Parathyroid adenoma (tissue), 2 donors: ENCODE measurements around the gene VAT1L.

Source experiments
- H2AFZ ChIP-seq: fragments of 300-600 bp; sonication (generic); one replicate; pipeline ENCODE4 v1.7.0; 2017; ENCODE audit warnings: antibody characterized with exemption, mild to moderate bottlenecking
- H3K27ac ChIP-seq: fragments of 300-600 bp; sonication (generic); one replicate; pipeline ENCODE4 v1.7.0; 2017
- H3K27me3 ChIP-seq: fragments of 300-600 bp; sonication (generic); one replicate; pipeline ENCODE4 v1.7.0; 2017; ENCODE audit warnings: low read length; ENCODE audit not compliant: control insufficient read depth, insufficient read depth
- H3K36me3 ChIP-seq: fragments of 300-600 bp; sonication (generic); one replicate; pipeline ENCODE4 v1.7.0; 2017; ENCODE audit warnings: low read length; ENCODE audit not compliant: control insufficient read depth, insufficient read depth
- H3K4me1 ChIP-seq: fragments of 300-600 bp; sonication (generic); one replicate; pipeline ENCODE4 v1.7.0; 2017; ENCODE audit warnings: control low read depth
- H3K4me2 ChIP-seq: fragments of 300-600 bp; sonication (generic); one replicate; pipeline ENCODE4 v1.7.0; 2017; ENCODE audit warnings: low read length
- H3K4me3 ChIP-seq: fragments of 300-600 bp; sonication (generic); one replicate; pipeline ENCODE4 v1.7.0; 2017; ENCODE audit warnings: low read depth, low read length
- H3K79me2 ChIP-seq: fragments of 300-600 bp; sonication (generic); one replicate; pipeline ENCODE4 v1.7.0; 2017; ENCODE audit warnings: control low read depth
- H3K9ac ChIP-seq: fragments of 300-600 bp; sonication (generic); one replicate; pipeline ENCODE4 v1.7.0; 2017; ENCODE audit warnings: mild to moderate bottlenecking
- H3K9me3 ChIP-seq: fragments of 300-600 bp; sonication (generic); one replicate; pipeline ENCODE4 v1.7.0; 2017; ENCODE audit warnings: low read length; ENCODE audit not compliant: control insufficient read depth
- TF ChIP-seq, protein P1 (sequence below): fragments of 300-600 bp; sonication (generic); IDR thresholded peaks from one replicate; pipeline ENCODE4 v1.7.0; 2017; ENCODE audit warnings: antibody characterized with exemption, mild to moderate bottlenecking
- donor health status: primary hyperparathyroidism.

VAT1L gene

DNA sequence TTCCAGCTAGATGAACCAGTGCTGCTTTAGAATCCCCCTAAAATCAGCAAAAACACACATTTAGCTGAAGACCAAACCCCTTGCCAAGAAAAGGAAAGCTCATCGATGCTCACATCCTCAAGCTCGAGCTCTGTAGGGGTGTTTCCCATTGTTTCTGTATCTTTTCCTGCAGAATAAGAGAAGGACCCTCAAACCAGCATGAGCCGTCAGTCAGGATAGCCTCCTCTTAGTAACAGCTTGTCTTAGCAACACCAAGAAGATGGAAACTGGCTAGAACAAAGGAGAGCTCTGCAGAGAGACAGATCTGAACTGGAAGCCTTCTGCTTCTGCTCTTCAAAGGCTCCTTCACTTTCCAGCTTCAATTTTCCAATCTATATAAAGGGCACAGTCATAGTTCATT, 32.0 kb downstream of the VAT1L start:
- Histone ChIP-seq H3K4me1 (no peaks in the 10 kb centered on the region), H3K36me3 (no peaks in the 10 kb centered on the region), H3K4me2 (no peak overlapping the region), H3K79me2 (no peaks in the 10 kb centered on the region), H3K4me3 (no peak overlapping the region), H3K27me3 (no peaks in the 10 kb centered on the region), H3K27ac (no peak overlapping the region), H3K9me3 (no peaks in the 10 kb centered on the region), H2AFZ (no peak overlapping the region), H3K9ac (no peak overlapping the region)
- TF ChIP-seq, protein P1, sequence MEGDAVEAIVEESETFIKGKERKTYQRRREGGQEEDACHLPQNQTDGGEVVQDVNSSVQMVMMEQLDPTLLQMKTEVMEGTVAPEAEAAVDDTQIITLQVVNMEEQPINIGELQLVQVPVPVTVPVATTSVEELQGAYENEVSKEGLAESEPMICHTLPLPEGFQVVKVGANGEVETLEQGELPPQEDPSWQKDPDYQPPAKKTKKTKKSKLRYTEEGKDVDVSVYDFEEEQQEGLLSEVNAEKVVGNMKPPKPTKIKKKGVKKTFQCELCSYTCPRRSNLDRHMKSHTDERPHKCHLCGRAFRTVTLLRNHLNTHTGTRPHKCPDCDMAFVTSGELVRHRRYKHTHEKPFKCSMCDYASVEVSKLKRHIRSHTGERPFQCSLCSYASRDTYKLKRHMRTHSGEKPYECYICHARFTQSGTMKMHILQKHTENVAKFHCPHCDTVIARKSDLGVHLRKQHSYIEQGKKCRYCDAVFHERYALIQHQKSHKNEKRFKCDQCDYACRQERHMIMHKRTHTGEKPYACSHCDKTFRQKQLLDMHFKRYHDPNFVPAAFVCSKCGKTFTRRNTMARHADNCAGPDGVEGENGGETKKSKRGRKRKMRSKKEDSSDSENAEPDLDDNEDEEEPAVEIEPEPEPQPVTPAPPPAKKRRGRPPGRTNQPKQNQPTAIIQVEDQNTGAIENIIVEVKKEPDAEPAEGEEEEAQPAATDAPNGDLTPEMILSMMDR: no peak

DNA sequence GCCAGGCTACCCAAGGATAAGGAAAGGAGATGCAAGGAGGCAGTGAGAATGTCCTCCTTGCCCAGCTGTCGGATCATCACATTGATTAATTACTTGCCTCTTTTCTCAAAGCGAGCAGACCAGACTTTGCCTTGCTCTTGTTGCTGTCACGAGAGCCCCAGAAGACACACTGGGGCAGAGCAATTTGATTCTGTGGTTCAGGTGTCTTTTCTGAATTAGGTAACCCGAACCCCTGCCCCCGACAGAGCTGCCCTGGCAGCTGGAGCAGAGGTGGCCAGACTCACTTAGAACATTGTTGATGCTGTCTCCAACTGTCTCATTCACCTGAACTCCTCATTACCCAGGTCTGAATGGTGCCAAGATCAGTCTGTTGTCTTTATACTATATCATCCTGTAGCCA, 34.3 kb downstream of the VAT1L start:
- no peaks in the 10 kb centered on the region for H3K9me3 ChIP-seq
- no peaks in the 10 kb centered on the region for H3K79me2 ChIP-seq
- H3K4me1 ChIP-seq: no peaks in the 10 kb centered on the region
- no peak overlapping the region for H3K4me3 ChIP-seq
- no peaks in the 10 kb centered on the region for H3K36me3 ChIP-seq
- no peaks in the 10 kb centered on the region for H3K27me3 ChIP-seq
- H3K9ac ChIP-seq: no peak overlapping the region
- no peak overlapping the region for H2AFZ ChIP-seq
- H3K4me2 ChIP-seq: no peak overlapping the region
- TF ChIP-seq, protein P1: no peak
- H3K27ac ChIP-seq: no peak overlapping the region

DNA sequence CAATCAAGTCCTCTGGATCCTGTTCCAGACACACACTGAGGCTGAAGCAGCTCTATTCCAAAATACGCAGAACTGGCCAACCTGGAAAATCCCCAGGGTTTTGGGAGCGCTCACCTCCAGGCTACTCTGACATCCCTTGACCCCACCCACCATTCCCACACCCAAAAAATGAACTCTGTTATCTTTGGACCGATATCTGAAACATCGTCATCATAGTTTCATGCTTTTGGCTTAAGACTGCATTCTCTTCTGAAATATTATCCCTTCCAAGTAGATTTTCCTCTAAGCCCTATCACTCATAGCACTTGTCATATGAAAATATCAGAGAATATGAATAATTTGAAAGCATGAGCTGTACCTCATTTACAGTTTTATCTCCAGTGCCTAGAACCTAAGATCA, 34.7 kb downstream of the VAT1L start:
- TF ChIP-seq, protein P1: no peak
- Histone ChIP-seq H3K9me3 (no peaks in the 10 kb centered on the region), H3K79me2 (no peaks in the 10 kb centered on the region), H2AFZ (no peak overlapping the region), H3K27me3 (no peaks in the 10 kb centered on the region), H3K4me2 (no peak overlapping the region), H3K27ac (no peak overlapping the region), H3K9ac (no peak overlapping the region), H3K4me1 (no peaks in the 10 kb centered on the region), H3K36me3 (no peaks in the 10 kb centered on the region), H3K4me3 (no peak overlapping the region)

DNA sequence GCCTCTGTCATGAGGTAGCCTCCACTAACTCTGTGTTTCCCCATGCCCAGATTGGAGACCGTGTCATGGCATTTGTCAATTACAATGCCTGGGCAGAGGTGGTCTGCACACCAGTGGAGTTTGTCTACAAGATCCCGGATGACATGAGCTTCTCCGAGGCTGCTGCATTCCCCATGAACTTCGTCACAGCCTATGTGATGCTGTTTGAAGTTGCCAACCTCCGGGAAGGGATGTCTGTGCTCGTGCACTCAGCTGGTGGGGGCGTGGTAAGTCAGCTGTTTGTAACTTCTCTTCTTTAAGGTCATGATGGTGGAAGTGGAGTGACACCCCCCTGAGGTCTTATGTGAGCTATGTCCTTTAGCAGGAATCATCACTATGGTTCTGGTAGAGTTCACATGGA, 36.8 kb downstream of the VAT1L start:
- no peaks in the 10 kb centered on the region for H3K4me1 ChIP-seq
- no peaks in the 10 kb centered on the region for H3K36me3 ChIP-seq
- H3K27me3 ChIP-seq: no peaks in the 10 kb centered on the region
- no peak overlapping the region for H3K9ac ChIP-seq
- TF ChIP-seq, protein P1: no peak
- no peak overlapping the region for H3K27ac ChIP-seq
- no peaks in the 10 kb centered on the region for H3K79me2 ChIP-seq
- H3K4me3 ChIP-seq: no peak overlapping the region
- no peak overlapping the region for H2AFZ ChIP-seq
- no peaks in the 10 kb centered on the region for H3K9me3 ChIP-seq
- no peak overlapping the region for H3K4me2 ChIP-seq

DNA sequence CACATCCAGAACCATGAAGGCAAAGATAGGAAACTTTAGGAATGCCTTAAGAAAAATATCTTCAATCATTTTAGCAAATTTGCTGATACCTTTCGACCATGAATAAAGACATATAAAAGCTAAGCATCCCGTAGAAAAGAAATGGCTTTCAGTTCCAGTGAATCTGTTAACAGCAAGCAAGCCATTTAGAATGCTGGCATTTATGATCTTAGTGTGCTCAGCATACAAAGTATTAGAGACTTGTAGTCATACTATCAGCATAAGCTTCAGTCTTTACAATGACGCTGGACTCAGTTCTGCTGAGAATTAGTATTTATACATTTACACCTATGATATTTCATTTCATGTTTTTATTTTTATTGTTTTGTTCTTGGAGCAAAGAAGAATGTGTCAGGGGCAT, 38.7 kb downstream of the VAT1L start:
- H3K27ac ChIP-seq: no peak overlapping the region
- H3K79me2 ChIP-seq: no peaks in the 10 kb centered on the region
- H3K9ac ChIP-seq: no peak overlapping the region
- TF ChIP-seq, protein P1: no peak
- H2AFZ ChIP-seq: no peak overlapping the region
- no peak overlapping the region for H3K4me3 ChIP-seq
- no peak overlapping the region for H3K4me2 ChIP-seq
- no peaks in the 10 kb centered on the region for H3K4me1 ChIP-seq
- no peaks in the 10 kb centered on the region for H3K27me3 ChIP-seq
- H3K9me3 ChIP-seq: no peaks in the 10 kb centered on the region
- H3K36me3 ChIP-seq: no peaks in the 10 kb centered on the region
